Left lobe of liver (tissue), 2 donors: ENCODE measurements around the gene TMEM263. TPM values are rescaled to one million over a fixed set of nuclear protein-coding genes. Genes with fewer than 3 reads are reported as not detected.
"Not testable (repeated sequence)": the region's sequence is repeated elsewhere in the genome, so short reads cannot be mapped to it uniquely, and the experiment has no call there.

Experiments used
- ATAC-seq: fragments of 200-7000 bp; cut with Tn5 transposase; one replicate; pipeline ENCODE4 v1.9.1; 2020; ENCODE audit warnings: mild to moderate bottlenecking, moderate library complexity
- DNase-seq: peaks from one replicate; pipeline ENCODE4 v3.0.0-alpha.2; 2020; ENCODE audit warnings: low spot score
- total RNA-seq: library from RNA; stranded (reverse); gene quantifications from one replicate; pipeline ENCODE4 v1.2.1, GENCODE V29; 2021
- donor health status: DM: no; HTN: no; CAD: no; lungs with moderate emphysema.
- donor health status: DM: no; HTN: yes; CAD: no.

Gene TMEM263
- total RNA-seq, 1 donor from 2014 or later, result 23.2 TPM

GRCh38 chr12:106984588-106985137 is 29.0 kb downstream of the TMEM263 start:
- DNase-seq (no peak), ATAC-seq (no peak)

GRCh38 chr12:106985479-106985878 is 29.8 kb downstream of the TMEM263 start:
- no peak for DNase-seq
- peak; percentile 28 for ATAC-seq

GRCh38 chr12:106986135-106986534 is 30.4 kb downstream of the TMEM263 start:
- ATAC-seq (no peak), DNase-seq (no peak)

GRCh38 chr12:106986625-106987389 is 31.1 kb downstream of the TMEM263 start, which contains the start of gene MTERF2:
Gene MTERF2 (minus strand): TSS chr12:106987146. CDS start chr12:106978714, 8,432 bp downstream.
- ATAC-seq, result peak; percentile 97

GRCh38 chr12:106987846-106988245 is 32.1 kb downstream of the TMEM263 start:
- ATAC-seq, result no peak
- DNase-seq, result no peak

More at GRCh38 chr12:106986625-106987389, 31.1 kb downstream of the TMEM263 start, which contains the start of gene MTERF2:
- DNase-seq, result peak; percentile 95

- no peak for ATAC-seq
These were observed 39.0 kb downstream of the TMEM263 start for GRCh38 chr12:106994579-106995220.

GRCh38 chr12:106996102-106996501 is 40.4 kb downstream of the TMEM263 start:
- not testable (repeated sequence) for DNase-seq, ATAC-seq

More at GRCh38 chr12:106994579-106995220, 39.0 kb downstream of the TMEM263 start:
- DNase-seq, result no peak

- DNase-seq, result no peak
- ATAC-seq, result no peak
These were observed 42.2 kb downstream of the TMEM263 start for GRCh38 chr12:106997916-106998315.

- no peak for ATAC-seq
- no peak for DNase-seq
These were observed 43.7 kb downstream of the TMEM263 start for GRCh38 chr12:106999446-106999845.

- not testable (repeated sequence) for ATAC-seq, DNase-seq
These were observed 47.0 kb downstream of the TMEM263 start for GRCh38 chr12:107002665-107003064.

GRCh38 chr12:107007411-107007810 is 51.7 kb downstream of the TMEM263 start:
- DNase-seq (no peak), ATAC-seq (no peak)

- no peak for ATAC-seq
- DNase-seq, result no peak
These were observed 55.8 kb downstream of the TMEM263 start for GRCh38 chr12:107011519-107011918.

- ATAC-seq (no peak), DNase-seq (no peak)
These were observed 57.2 kb downstream of the TMEM263 start for GRCh38 chr12:107012736-107013425.

- DNase-seq (no peak), ATAC-seq (peak; percentile 100)
These were observed 58.3 kb downstream of the TMEM263 start for GRCh38 chr12:107014055-107014454.

GRCh38 chr12:107017042-107017441 is 61.3 kb downstream of the TMEM263 start:
- DNase-seq, result no peak
- no peak for ATAC-seq

- DNase-seq (no peak), ATAC-seq (no peak)
These were observed 63.8 kb downstream of the TMEM263 start for GRCh38 chr12:107019546-107019945.

Other genes with a start within 250 kb of the TMEM263 start
- gene RIC8B, start 181.2 kb upstream of the TMEM263 start, total RNA-seq, result 9.6 TPM
- gene MTERF2, start 31.2 kb downstream of the TMEM263 start, total RNA-seq, result 10.6 TPM
- 10.8 TPM for gene CRY1, start 137.6 kb downstream of the TMEM263 start, total RNA-seq